ENCODE results near the gene MYO19. TPM values are rescaled to one million over a fixed set of nuclear protein-coding genes. Genes with fewer than 3 reads are reported as not detected.

The MYO19 gene
- total and polyA plus RNA-seq, 2 of the 8 experiments (the other 6 are each of a cell fraction or from before 2014, with no cell fraction given), result 126 to 163 TPM

DNA sequence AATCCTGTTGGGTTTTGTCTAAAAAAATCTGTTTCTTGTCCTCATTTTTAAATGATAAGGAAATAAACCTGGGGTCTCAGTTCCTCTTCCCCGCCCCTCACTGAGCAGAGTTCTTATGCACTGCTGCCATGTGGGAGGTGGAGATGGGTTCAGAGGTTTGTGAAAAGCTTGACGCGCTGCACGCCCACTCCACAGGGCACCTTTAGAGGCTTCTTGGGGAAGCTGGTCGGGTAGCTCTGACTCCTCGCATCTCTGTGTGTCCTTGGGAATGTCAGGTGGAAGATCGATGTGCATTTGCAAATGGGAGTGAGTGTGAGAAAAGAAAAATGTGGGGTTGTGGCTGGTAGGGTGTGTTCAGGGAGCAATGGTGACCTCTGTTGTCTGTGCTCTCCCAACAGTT, 52.8 kb downstream of the MYO19 start:
- Histone ChIP-seq H3K18ac (ENCODE audit: extremely low read depth, low read length) (no peak overlapping the region; the same call in 1 of the 2 replicates), H2AFZ (ENCODE audit: low read length) (no peak overlapping the region), H4K5ac (ENCODE audit: insufficient read length, low read depth, low read length) (no peak overlapping the region), H3K23me2 (ENCODE audit: low read depth, low read length) (peaks cover 4% of the 10 kb centered on the region), H2BK12ac (ENCODE audit: low read depth, low read length) (no peak overlapping the region), H3K9me3 (ENCODE audit: insufficient read depth in 2 of 2, low read depth in 1 of 2, low read length in 1 of 2) (no peaks in the 10 kb centered on the region), H3K9ac (replicated peaks in 1 of 4; ENCODE audit: extremely low read depth in 1 of 4, low read depth in 3 of 4, low read length in 3 of 4) (no peak overlapping the region), H4K8ac (ENCODE audit: extremely low read depth, insufficient read depth, low read length) (no peak overlapping the region; the same call in 1 of the 2 replicates), H3K56ac (replicated peaks; ENCODE audit: insufficient read length, low read depth, low read length) (no peak overlapping the region), H3K79me2 (ENCODE audit: control insufficient read depth in 1 of 2, insufficient read depth in 2 of 2, low read length in 2 of 2) (peaks cover 0 to under 1% of the 10 kb centered on the region in 2 experiments; a peak in 1 of 4 replicates), H2BK15ac (ENCODE audit: low read length) (0 out of 2 replicates have a peak overlapping the region, but pooled peaks have one; percentile 72), H4K20me1 (replicated peaks in 1 of 2; ENCODE audit: control insufficient read depth in 1 of 2, insufficient read depth in 2 of 2, low read length in 2 of 2) (no peaks in the 10 kb centered on the region), H3K14ac (ENCODE audit: insufficient read length) (no peak overlapping the region), H3K4me1 (replicated peaks in 1 of 4; ENCODE audit: control insufficient read depth in 3 of 4, insufficient read depth in 4 of 4, low read length in 3 of 4) (peaks cover 0 to 11% (median 9%) of the 10 kb centered on the region in 4 experiments; a peak in 5 of 7 replicates), H3K4me3 (ENCODE audit: extremely low read depth in 1 of 4, insufficient read depth in 2 of 4, low read depth in 3 of 4, low read length in 4 of 4) (no peak overlapping the region), H2BK120ac (replicated peaks; ENCODE audit: low read depth, low read length) (no peak overlapping the region), H3K4me2 (ENCODE audit: insufficient read depth in 1 of 2, low read depth in 2 of 2, low read length in 2 of 2) (peak overlapping the region in 1 of 2 experiments; percentile 33; a peak in 1 of 4 replicates), H2BK20ac (ENCODE audit: low read length) (no peak overlapping the region), H3K27ac (ENCODE audit: low read depth, low read length) (no peak overlapping the region), H3K23ac (ENCODE audit: insufficient read length) (no peak overlapping the region), H3K36me3 (ENCODE audit: control insufficient read depth in 2 of 4, insufficient read depth in 4 of 4, low read length in 3 of 4) (no peaks in the 10 kb centered on the region), H2BK5ac (ENCODE audit: low read depth, low read length) (no peak overlapping the region), H2AK5ac (ENCODE audit: low read depth, low read length) (no peak overlapping the region), H3K27me3 (replicated peaks in 1 of 4; ENCODE audit: control insufficient read depth in 3 of 4, extremely low read depth in 1 of 4, insufficient read depth in 3 of 4, low read length in 3 of 4) (peaks cover 15 to 31% (median 26%) of the 10 kb centered on the region in 4 experiments), H3K4ac (replicated peaks; ENCODE audit: insufficient read length, low read depth, low read length) (no peak overlapping the region), H4K91ac (replicated peaks; ENCODE audit: insufficient read length, low read length) (no peak overlapping the region), H3K79me1 (ENCODE audit: low read depth, low read length) (0 out of 2 replicates have a peak, but pooled peaks cover 2% of the 10 kb centered on the region)
- WGBS, 2 experiments (ENCODE audit: extremely low coverage in 1 of 2, insufficient coverage in 1 of 2, insufficient read length in 1 of 2, insufficient replicate concordance in 2 of 2, low coverage in 1 of 2, low lambda C conversion rate in 2 of 2, missing lambda C conversion rate in 1 of 2), result 91% methylated on average over 7 of the region's 7 CpGs; no CpG with 5 or more reads in 1 of the 2 experiments
- FAIRE-seq (no peak), DNase-seq (ENCODE audit: low read depth in 1 of 2, low spot score in 2 of 2) (no peak)
- ChIA-PET CTCF (ENCODE audit: partially characterized antibody) (interaction anchor here (1.9 to 2.9 kb wide), 2 partner anchors 9 to 12 kb away, joined by 5 to 17 read pairs; no protein-coding TSS in a partner anchor), POLR2A (ENCODE audit: partially characterized antibody) (no interaction called here)
- TF ChIP-seq GTF2F1 (IDR thresholded peaks at IDR 0.05; ENCODE audit: borderline replicate concordance, low read depth, low read length) (no peak), CTCF (IDR thresholded peaks at IDR 0.05; ENCODE audit: control extremely low read depth in 1 of 3, insufficient read depth in 1 of 3, low read depth in 1 of 3, low read length in 3 of 3) (no peak), BCL11A (IDR thresholded peaks at IDR 0.05; ENCODE audit: low read depth in 2 of 2, low read length in 2 of 2) (no peak), FOSL1 (IDR thresholded peaks at IDR 0.05; ENCODE audit: insufficient read depth, low read depth, low read length) (no peak), RAD21 (IDR thresholded peaks at IDR 0.05 in 1 of 2, conservative IDR thresholded peaks at IDR 0.05 in 1 of 2; ENCODE audit: low read depth in 2 of 2, low read length in 2 of 2) (no peak; a peak in 1 of 4 replicates), EP300 (IDR thresholded peaks at IDR 0.05; ENCODE audit: borderline replicate concordance in 1 of 2, low read depth in 2 of 2, low read length in 2 of 2) (no peak), BRCA1 (IDR thresholded peaks at IDR 0.05; ENCODE audit: low read depth, low read length) (no peak), ATF3 (IDR thresholded peaks at IDR 0.05; ENCODE audit: insufficient read depth, low read depth, low read length) (no peak)

All from H1 (cell line).